GM18505 (cell line): ENCODE results near the gene C12orf56.
"Not testable (repeated sequence)": the region's sequence is repeated elsewhere in the genome, so short reads cannot be mapped to it uniquely, and the experiment has no call there.

Source experiments
- ATAC-seq: cut with Tn5 transposase; IDR thresholded peaks from one replicate; pipeline ENCODE4 v1.9.1; 2021; ENCODE audit not compliant: unreplicated experiment
- POLR2A ChIP-seq: IDR thresholded peaks from 4 replicates; pipeline ENCODE4 v1.6.1; 2011; ENCODE audit warnings: borderline replicate concordance; ENCODE audit not compliant: insufficient read depth, insufficient read length; ENCODE audit errors: extremely low read depth

Gene C12orf56

DNA sequence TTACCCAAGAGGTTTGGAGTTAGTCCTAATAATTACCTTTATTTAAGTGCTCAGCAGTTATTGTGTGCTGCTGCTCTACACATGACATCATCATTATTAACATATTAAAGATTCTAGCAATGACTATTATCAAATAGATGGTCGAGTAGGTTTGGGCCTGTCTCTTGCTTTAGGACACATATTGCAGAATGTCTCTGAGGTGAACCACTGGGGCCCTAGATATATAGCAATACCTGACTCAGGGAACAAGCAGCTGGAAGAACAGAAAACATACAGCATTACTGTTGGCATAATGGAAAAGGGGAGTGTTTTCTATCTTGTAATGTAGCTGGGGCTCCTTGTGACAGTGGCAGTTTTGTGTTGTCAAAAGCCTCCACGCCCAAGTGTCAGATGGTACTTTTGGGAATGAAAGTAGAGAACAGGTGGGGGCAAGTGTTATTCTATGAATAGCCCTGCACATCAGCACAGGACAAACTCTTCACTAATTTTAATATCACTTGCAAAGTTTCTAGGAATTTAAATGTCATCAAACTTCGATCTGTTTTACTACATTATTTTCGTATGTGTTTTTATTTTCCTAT, 54.6 kb downstream of the C12orf56 start:
- no peak for TF ChIP-seq POLR2A

GRCh38 chr12:64332938-64333337, 57.6 kb downstream of the C12orf56 start:
- ATAC-seq: no peak
- no peak for TF ChIP-seq POLR2A

More for the DNA sequence above, 54.6 kb downstream of the C12orf56 start:
- ATAC-seq: no peak

- ATAC-seq: no peak
- TF ChIP-seq POLR2A: no peak
Observed at GRCh38 chr12:64332296-64332695, 58.3 kb downstream of the C12orf56 start.

DNA sequence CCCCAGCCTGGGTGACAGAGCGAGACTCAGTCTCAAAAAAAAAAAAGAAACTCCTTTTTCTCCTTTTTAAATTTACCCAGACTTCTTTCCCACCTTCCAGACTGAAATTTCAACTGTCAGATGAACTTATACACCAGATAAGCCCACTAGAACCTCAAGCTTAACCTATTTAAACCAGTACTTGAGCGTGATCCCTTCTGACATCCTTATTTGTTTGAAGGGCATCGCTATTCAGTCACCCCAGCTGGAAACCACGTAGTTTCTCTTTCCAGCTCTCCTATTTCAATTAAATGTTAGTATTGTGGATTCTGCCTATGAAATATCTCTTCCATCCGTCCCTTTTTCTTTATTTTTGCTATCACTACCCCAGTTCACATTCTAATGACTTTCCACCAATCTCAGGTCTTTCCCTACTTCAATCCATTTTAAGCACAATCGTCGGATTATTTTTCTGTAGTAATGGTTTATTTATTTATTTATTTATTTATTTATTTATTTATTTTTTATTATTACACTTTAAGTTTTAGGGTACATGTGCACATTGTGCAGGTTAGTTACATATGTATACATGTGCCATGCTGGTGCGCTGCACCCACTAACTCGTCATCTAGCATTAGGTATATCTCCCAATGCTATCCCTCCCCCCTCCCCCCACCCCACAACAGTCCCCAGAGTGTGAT, 61.4 kb downstream of the C12orf56 start:
- not testable (repeated sequence) for ATAC-seq

GRCh38 chr12:64325055-64325454, 65.5 kb downstream of the C12orf56 start:
- TF ChIP-seq POLR2A: no peak

GRCh38 chr12:64323476-64324225, 66.9 kb downstream of the C12orf56 start:
- ATAC-seq: no peak
- no peak for TF ChIP-seq POLR2A

More at GRCh38 chr12:64325055-64325454, 65.5 kb downstream of the C12orf56 start:
- no peak for ATAC-seq

- no peak for TF ChIP-seq POLR2A
- no peak for ATAC-seq
Observed at GRCh38 chr12:64323006-64323405, 67.6 kb downstream of the C12orf56 start.

DNA sequence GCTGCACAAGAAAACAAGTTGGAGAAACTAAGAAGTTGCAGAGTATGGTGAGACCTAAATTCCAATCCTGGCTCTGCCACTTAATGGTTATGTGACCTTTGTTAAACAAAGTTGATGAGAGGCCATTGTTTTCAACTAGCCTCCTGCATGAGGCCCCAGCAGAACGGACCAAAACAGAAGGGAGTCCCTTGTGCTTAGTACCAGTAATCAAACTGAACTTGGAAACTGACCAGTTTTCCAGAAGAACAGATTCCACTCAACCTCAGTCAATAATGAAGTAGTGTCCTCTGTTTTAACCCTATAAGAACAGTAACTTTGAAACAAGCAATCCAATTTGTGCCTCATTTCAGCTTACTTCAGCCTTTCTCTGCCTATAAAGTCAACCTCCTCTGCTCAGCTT, 69.9 kb downstream of the C12orf56 start:
- no peak for TF ChIP-seq POLR2A
- ATAC-seq: no peak

DNA sequence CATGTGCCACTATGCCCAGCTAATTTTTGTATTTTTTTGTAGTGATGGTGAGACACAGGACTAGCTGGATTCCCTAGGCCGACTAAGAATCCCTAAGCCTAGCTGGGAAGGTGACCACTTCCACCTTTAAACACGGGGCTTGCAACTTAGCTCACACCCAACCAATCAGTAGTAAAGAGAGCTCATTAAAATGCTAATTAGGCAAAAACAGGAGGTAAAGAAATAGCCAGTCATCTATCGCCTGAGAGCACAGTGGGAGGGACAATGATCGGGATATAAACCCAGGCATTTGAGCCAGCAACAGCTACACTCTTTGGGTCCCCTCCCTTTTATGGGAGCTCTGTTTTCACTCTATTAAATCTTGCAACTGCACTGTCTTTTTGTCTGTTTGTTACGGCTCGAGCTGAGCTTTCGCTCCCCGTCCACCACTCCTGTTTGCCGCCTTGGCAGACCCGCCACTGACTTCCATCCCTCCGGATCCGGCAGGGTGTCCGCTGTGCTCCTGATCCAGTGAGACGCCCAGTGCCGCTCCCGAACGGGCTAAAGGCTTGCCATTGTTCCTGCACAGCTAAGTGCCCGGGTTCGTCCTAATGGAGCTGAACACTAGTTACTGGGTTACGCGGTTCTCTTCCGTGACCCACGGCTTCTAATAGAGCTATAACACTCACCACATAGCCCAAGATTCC, 70.9 kb downstream of the C12orf56 start:
- not testable (repeated sequence) for ATAC-seq

- no peak for TF ChIP-seq POLR2A
- ATAC-seq: no peak
Observed at GRCh38 chr12:64318605-64319004, 72.0 kb downstream of the C12orf56 start.

GRCh38 chr12:64311877-64312276, 78.7 kb downstream of the C12orf56 start:
- no peak for TF ChIP-seq POLR2A
- no peak for ATAC-seq

GRCh38 chr12:64304571-64304970, 86.0 kb downstream of the C12orf56 start:
- TF ChIP-seq POLR2A: no peak
- no peak for ATAC-seq

GRCh38 chr12:64299628-64300027, 90.9 kb downstream of the C12orf56 start:
- ATAC-seq: no peak
- no peak for TF ChIP-seq POLR2A
